K562 (cell line): ENCODE measurements around the gene CDSN. TPM values are rescaled to one million over a fixed set of nuclear protein-coding genes. Genes with fewer than 3 reads are reported as not detected.
A peak's percentile ranks its signal among the peaks of the same experiment; 100 is the strongest.

Source experiments
- ERF ChIP-seq: fragments of 450-650 bp; formaldehyde crosslinking; IDR thresholded peaks from 2 replicates; pipeline ENCODE4 v1.4.0; 2020; ENCODE audit warnings: mild to moderate bottlenecking, mixed read lengths
- GABPB2 ChIP-seq: fragments of 250-450 bp; sonication (Bioruptor Pico); conservative IDR thresholded peaks from 2 replicates; pipeline ENCODE4 v1.5.1; 2021; ENCODE audit warnings: mild to moderate bottlenecking
- GTF2F1 ChIP-seq: IDR thresholded peaks from 2 replicates; pipeline ENCODE4 v1.6.1; 2011; ENCODE audit warnings: low read depth, low read length, improper control_type of control experiment
- HES1 ChIP-seq: fragments of 450-650 bp; IDR thresholded peaks from 2 replicates; pipeline ENCODE4 v1.6.1; 2016; ENCODE audit warnings: low read depth, mild to moderate bottlenecking, moderate library complexity
- HEY1 ChIP-seq: fragments of 250-450 bp; sonication (Bioruptor Pico); IDR thresholded peaks from 2 replicates; pipeline ENCODE4 v1.5.0; 2020; ENCODE audit warnings: mild to moderate bottlenecking, moderate library complexity, borderline replicate concordance
- HIVEP1 ChIP-seq: fragments of 250-450 bp; sonication (Bioruptor Pico); IDR thresholded peaks from 2 replicates; pipeline ENCODE4 v1.4.0; 2020; ENCODE audit warnings: mild to moderate bottlenecking
- IRF9 ChIP-seq: fragments of 450-650 bp; IDR thresholded peaks from 2 replicates; pipeline ENCODE4 v1.6.1; 2016; ENCODE audit warnings: missing biosample characterization, missing genetic modification characterization
- KAT8 ChIP-seq: fragments of 450-650 bp; IDR thresholded peaks from 2 replicates; pipeline ENCODE4 v1.6.1; 2016; ENCODE audit warnings: low read depth, mild to moderate bottlenecking
- KLF16 ChIP-seq: IDR thresholded peaks from 2 replicates; pipeline ENCODE4 v1.6.1; 2016; ENCODE audit warnings: antibody characterized with exemption
- LEF1 ChIP-seq: fragments of 450-650 bp; IDR thresholded peaks from 2 replicates; pipeline ENCODE4 v1.6.1; 2016; ENCODE audit warnings: mild to moderate bottlenecking
- NFIX ChIP-seq: fragments of 250-450 bp; sonication (Bioruptor Pico); IDR thresholded peaks from 2 replicates; pipeline ENCODE4 v1.4.0; 2020; ENCODE audit warnings: low read depth, mild to moderate bottlenecking, moderate library complexity
- NR2C1 ChIP-seq, 2 experiments: fragments of 450-650 bp; IDR thresholded peaks; 2 replicates each; pipeline ENCODE4 v1.6.1; 2017; ENCODE audit warnings: mild to moderate bottlenecking in 2 of 2, antibody characterized with exemption in 1 of 2, inconsistent platforms in 1 of 2, missing compliant biosample characterization in 1 of 2, missing genetic modification characterization in 1 of 2
- PCBP1 ChIP-seq: fragments of 200-400 bp; formaldehyde crosslinking; IDR thresholded peaks from 2 replicates; pipeline ENCODE4 v1.6.1; 2018; ENCODE audit warnings: mild to moderate bottlenecking, low read depth, low read length; ENCODE audit not compliant: poor library complexity, severe bottlenecking
- RBBP5 ChIP-seq: fragments of 200-600 bp; sonication (generic); IDR thresholded peaks from 2 replicates; pipeline ENCODE4 v1.6.1; 2012; ENCODE audit warnings: borderline replicate concordance, mild to moderate bottlenecking, low read length, control low read depth, inconsistent platforms; ENCODE audit not compliant: insufficient read depth, poor library complexity, severe bottlenecking
- RNF219 ChIP-seq: fragments of 250-450 bp; sonication (Bioruptor Pico); IDR thresholded peaks from 2 replicates; pipeline ENCODE4 v1.5.0; 2022; ENCODE audit warnings: mild to moderate bottlenecking
- SMAD3 ChIP-seq: fragments of 450-650 bp; formaldehyde crosslinking; conservative IDR thresholded peaks from 2 replicates; pipeline ENCODE4 v1.4.0; 2020; ENCODE audit warnings: mild to moderate bottlenecking
- SRSF1 ChIP-seq: fragments of 200-400 bp; formaldehyde crosslinking; IDR thresholded peaks from 2 replicates; pipeline ENCODE4 v1.6.1; 2017; ENCODE audit warnings: mild to moderate bottlenecking, low read depth, low read length, moderate library complexity
- TGIF2 ChIP-seq: sonication (generic); formaldehyde crosslinking; IDR thresholded peaks from 2 replicates; pipeline ENCODE4 v1.8.1; 2022; ENCODE audit warnings: mild to moderate bottlenecking, missing genetic modification reagents, moderate library complexity
- ZC3H8 ChIP-seq: fragments of 450-650 bp; IDR thresholded peaks from 2 replicates; pipeline ENCODE4 v1.6.1; 2017
- ZFPM2 ChIP-seq: fragments of 250-450 bp; sonication (Bioruptor Pico); IDR thresholded peaks from 2 replicates; pipeline ENCODE4 v1.5.1; 2022; ENCODE audit warnings: mild to moderate bottlenecking
- ZNF280B ChIP-seq: fragments of 250-450 bp; sonication (Bioruptor Pico); IDR thresholded peaks from 2 replicates; pipeline ENCODE4 v1.5.1; 2021; ENCODE audit warnings: mild to moderate bottlenecking
- ZNF583 ChIP-seq: fragments of 250-450 bp; sonication (Bioruptor Pico); IDR thresholded peaks from 2 replicates; pipeline ENCODE4 v1.4.0; 2020
- ZNF778 ChIP-seq: fragments of 450-650 bp; formaldehyde crosslinking; IDR thresholded peaks from 2 replicates; pipeline ENCODE4 v1.4.0; 2020; ENCODE audit warnings: mild to moderate bottlenecking, moderate library complexity
- polyA plus RNA-seq, 8 experiments: library from polyadenylated mRNA; depleted of rRNA in 4 of 8; stranded (reverse) in 5 of 8; unstranded in 3 of 8; fragments of >200 nt; fragmentation: Nextera tagmentation in 2 of 8; fragmentation: Illumina TruSeq in 1 of 8; extraction: Ambion mirVana in 2 of 8; extraction: Trizol in 1 of 8; gene quantifications; 2 replicates each; pipeline versions ENCODE4 v1.2.1 to v1.2.3, GENCODE V29; 2011 to 2014; ENCODE audit warnings: inconsistent platforms in 1 of 8, missing spikeins in 1 of 8
- total RNA-seq, 7 experiments: library from RNA; depleted of rRNA in 6 of 7; stranded (reverse); fragments of >200 nt in 6 of 7; fragmentation: Illumina TruSeq in 2 of 7; extraction: Trizol in 2 of 7; gene quantifications; 2 replicates each; pipeline versions ENCODE4 v1.2.1 to v1.2.3, GENCODE V29; 2011 to 2021; ENCODE audit warnings: low replicate concordance in 1 of 7

Gene CDSN
- total and polyA plus RNA-seq, 9 of the 15 experiments (the other 6 are each of a cell fraction or from before 2014, with no cell fraction given): not detected

GRCh38 chr6:31086788-31087440 is 33.3 kb downstream of the CDSN start (continued):
- no peak for TF ChIP-seq SRSF1
- TF ChIP-seq LEF1: 0 out of 2 replicates have a peak, but pooled peaks have one; percentile 10
- 0 out of 2 replicates have a peak, but pooled peaks have one; percentile 16 for TF ChIP-seq KLF16
- TF ChIP-seq HEY1: peak; percentile 60; the same call in 1 of the 2 replicates
- TF ChIP-seq TGIF2 (CRISPR knock-in tag): no peak
- 0 out of 2 replicates have a peak, but pooled peaks have one; percentile 23 for TF ChIP-seq SMAD3
- no peak for TF ChIP-seq ZNF583 (CRISPR knock-in tag)
- TF ChIP-seq NFIX (CRISPR knock-in tag): no peak
- no peak for TF ChIP-seq RBBP5
- TF ChIP-seq ZFPM2 (CRISPR knock-in tag): no peak
- no peak for TF ChIP-seq ZNF778 (CRISPR knock-in tag)
- TF ChIP-seq GABPB2 (CRISPR knock-in tag): no peak
- no peak for TF ChIP-seq PCBP1
- TF ChIP-seq ZC3H8: no peak
- no peak for TF ChIP-seq ZNF280B (CRISPR knock-in tag)
- no peak for TF ChIP-seq KAT8
- TF ChIP-seq HES1: 0 out of 2 replicates have a peak, but pooled peaks have one; percentile 21
- TF ChIP-seq HIVEP1 (CRISPR knock-in tag): no peak
- TF ChIP-seq IRF9 (tag): no peak
- TF ChIP-seq NR2C1 (IDR thresholded peaks at IDR 0.05): no peak
- 0 out of 2 replicates have a peak, but pooled peaks have one; percentile 13 for TF ChIP-seq NR2C1 (tag; IDR thresholded peaks at IDR 0.05)
- TF ChIP-seq GTF2F1: no peak
- no peak for TF ChIP-seq ERF (CRISPR knock-in tag)
- no peak for TF ChIP-seq RNF219 (CRISPR knock-in tag)
